HEK293T (cell line): ENCODE results near the gene TADA3.

ENCODE experiments used
- CTCF ChIA-PET: fragments of 350-600 bp; formaldehyde crosslinking; extraction: SDS; loops from one replicate; lab custom pipeline; 2021; ENCODE audit warnings: antibody characterized with exemption, inconsistent platforms; lab: Yijun Ruan, JAX
- POLR2A ChIA-PET: fragments of 350-600 bp; formaldehyde crosslinking; extraction: SDS; loops from one replicate; lab custom pipeline; 2020; ENCODE audit warnings: antibody characterized with exemption, inconsistent platforms; lab: Yijun Ruan, JAX
- DNase-seq: peaks from one replicate; pipeline ENCODE4 v3.0.0; 2012; ENCODE audit warnings: mixed read lengths; ENCODE audit errors: extremely low spot score
- ARNT ChIP-seq: fragments of 450-650 bp; IDR thresholded peaks from 2 replicates; pipeline ENCODE4 v1.6.1; 2017; ENCODE audit warnings: mild to moderate bottlenecking
- BHLHE40 ChIP-seq: fragments of 450-650 bp; IDR thresholded peaks from 2 replicates; pipeline ENCODE4 v1.6.1; 2016; ENCODE audit warnings: mild to moderate bottlenecking, moderate library complexity, borderline replicate concordance
- CTBP1 ChIP-seq: fragments of 450-650 bp; IDR thresholded peaks from 2 replicates; pipeline ENCODE4 v1.6.1; 2016; ENCODE audit warnings: borderline replicate concordance
- ELF4 ChIP-seq: fragments of 450-650 bp; IDR thresholded peaks from 2 replicates; pipeline ENCODE4 v1.6.1; 2017; ENCODE audit warnings: antibody characterized with exemption
- FOXA1 ChIP-seq: fragments of 450-650 bp; IDR thresholded peaks from 2 replicates; pipeline ENCODE4 v1.6.1; 2016; ENCODE audit warnings: mild to moderate bottlenecking
- FOXK2 ChIP-seq: fragments of 450-650 bp; IDR thresholded peaks from 2 replicates; pipeline ENCODE4 v1.6.1; 2016; ENCODE audit warnings: mild to moderate bottlenecking
- FOXM1 ChIP-seq: fragments of 450-650 bp; IDR thresholded peaks from 2 replicates; pipeline ENCODE4 v1.6.1; 2017; ENCODE audit warnings: mild to moderate bottlenecking, borderline replicate concordance
- HDGF ChIP-seq: fragments of 450-650 bp; IDR thresholded peaks from 2 replicates; pipeline ENCODE4 v1.6.1; 2017; ENCODE audit warnings: antibody characterized with exemption, borderline replicate concordance
- L3MBTL2 ChIP-seq: fragments of 450-650 bp; conservative IDR thresholded peaks from 2 replicates; pipeline ENCODE4 v1.6.1; 2016; ENCODE audit warnings: mild to moderate bottlenecking
- LEF1 ChIP-seq: fragments of 450-650 bp; IDR thresholded peaks from 2 replicates; pipeline ENCODE4 v1.6.1; 2017; ENCODE audit warnings: mild to moderate bottlenecking, borderline replicate concordance
- NFRKB ChIP-seq: fragments of 450-650 bp; IDR thresholded peaks from 2 replicates; pipeline ENCODE4 v1.6.1; 2016; ENCODE audit warnings: mild to moderate bottlenecking, moderate library complexity
- PKNOX1 ChIP-seq: fragments of 450-650 bp; IDR thresholded peaks from 2 replicates; pipeline ENCODE4 v1.6.1; 2016
- SP1 ChIP-seq: fragments of 450-650 bp; IDR thresholded peaks from 2 replicates; pipeline ENCODE4 v1.6.1; 2017
- SUZ12 ChIP-seq: fragments of 450-650 bp; IDR thresholded peaks from 2 replicates; pipeline ENCODE4 v1.6.1; 2016; ENCODE audit warnings: mild to moderate bottlenecking
- TARDBP ChIP-seq: fragments of 450-650 bp; IDR thresholded peaks from 2 replicates; pipeline ENCODE4 v1.6.1; 2016
- ZNF384 ChIP-seq: fragments of 450-650 bp; IDR thresholded peaks from 2 replicates; pipeline ENCODE4 v1.6.1; 2016

TADA3 gene

GRCh38 chr3:9732740-9733115, 59.5 kb downstream of the TADA3 start:
- ChIA-PET CTCF (interaction anchor here (1.6 kb wide), 1 partner anchor 16 kb away, joined by 3 read pairs; no protein-coding TSS in a partner anchor), POLR2A (interaction anchor here (2.6 kb wide), 1 partner anchor 16 kb away, joined by 35 read pairs; the partner anchor contains the start of gene OGG1)
- DNase-seq: no peak
- no peak for TF ChIP-seq BHLHE40
- TF ChIP-seq HDGF: no peak
- TF ChIP-seq FOXA1: no peak
- no peak for TF ChIP-seq LEF1
- no peak for TF ChIP-seq NFRKB
- no peak for TF ChIP-seq ZNF384
- no peak for TF ChIP-seq CTBP1
- TF ChIP-seq TARDBP: no peak
- no peak for TF ChIP-seq FOXK2
- TF ChIP-seq ELF4: no peak
- no peak for TF ChIP-seq FOXM1
- TF ChIP-seq SP1: no peak
- TF ChIP-seq PKNOX1: no peak
- TF ChIP-seq SUZ12: no peak
- TF ChIP-seq ARNT: no peak
- TF ChIP-seq L3MBTL2: no peak

DNA sequence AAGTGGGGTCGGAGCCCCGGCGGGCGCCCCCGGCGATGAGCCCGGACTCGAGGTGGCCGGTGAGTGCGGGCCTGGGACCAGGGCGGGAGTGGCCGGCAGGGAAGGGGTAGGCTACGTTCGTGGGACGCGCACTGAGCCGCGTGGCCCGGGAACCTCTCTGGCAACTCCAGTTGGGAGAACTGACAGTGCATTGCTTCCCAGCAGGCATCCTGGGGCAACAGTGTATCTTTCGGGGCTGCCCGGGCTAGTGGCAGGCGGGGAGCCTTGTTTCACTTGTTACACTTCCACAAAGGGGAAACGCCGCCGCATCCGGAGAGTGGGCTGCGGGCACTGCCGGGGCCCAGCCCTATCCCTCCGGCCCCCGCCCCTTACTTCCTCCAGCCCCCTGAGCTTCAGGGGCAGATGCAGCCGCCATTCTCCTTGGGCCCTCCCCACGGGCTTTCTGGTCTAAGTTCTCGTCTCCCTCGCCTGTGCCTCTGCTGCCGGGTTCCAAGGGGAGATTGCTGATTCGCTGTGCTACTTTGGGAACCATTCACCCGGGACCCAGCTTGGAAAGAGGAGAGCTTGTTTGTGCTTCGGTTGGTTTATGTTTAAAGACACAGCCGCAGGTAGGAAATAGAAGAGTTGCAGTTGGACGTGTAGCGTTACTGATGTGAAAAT, 60.1 kb downstream of the TADA3 start:
- no peak for TF ChIP-seq TARDBP
- no peak for TF ChIP-seq CTBP1
- no peak for TF ChIP-seq ZNF384
- TF ChIP-seq L3MBTL2: no peak
- TF ChIP-seq ELF4: no peak
- TF ChIP-seq BHLHE40: no peak
- TF ChIP-seq PKNOX1: no peak
- TF ChIP-seq FOXA1: no peak
- TF ChIP-seq NFRKB: no peak
- no peak for TF ChIP-seq SP1
- no peak for TF ChIP-seq SUZ12
- no peak for TF ChIP-seq HDGF
- CTCF ChIA-PET: interaction anchor here (0.9 to 1.6 kb wide), 2 partner anchors 17 to 18 kb away, joined by 3 read pairs; partner anchors contain the start of gene OGG1
- POLR2A ChIA-PET: interaction anchor here (2.0 to 2.6 kb wide), 2 partner anchors 17 to 38 kb away, joined by 10 to 35 read pairs; partner anchors contain the start of genes CAMK1 and OGG1
- peak; percentile 38 for DNase-seq

- CTCF ChIA-PET: interaction anchor here (0.7 to 0.9 kb wide), 2 partner anchors 18 to 202 kb away, joined by 3 read pairs; partner anchors contain the start of gene OGG1
- DNase-seq: peak; percentile 100
- TF ChIP-seq FOXM1 (peak; percentile 63; the same call in 1 of the 2 replicates), FOXK2 (no peak), SP1 (0 out of 2 replicates have a peak, but pooled peaks have one; percentile 8), L3MBTL2 (peak; percentile 89), LEF1 (peak; percentile 92; the same call in 1 of the 2 replicates)
- POLR2A ChIA-PET: interaction anchor here (0.5 to 2.6 kb wide), 6 partner anchors 11 to 241 kb away, joined by 3 to 35 read pairs (median 4); partner anchors contain the start of genes CAMK1 and OGG1
These were observed 60.8 kb downstream of the TADA3 start, which contains the start of gene BRPF1 for GRCh38 chr3:9731206-9732079. Gene BRPF1 (plus strand): TSS chr3:9731735. CDS start chr3:9734141, 2,406 bp downstream.

GRCh38 chr3:9730657-9731205, 61.5 kb downstream of the TADA3 start:
- peak; percentile 62 for TF ChIP-seq SP1
- no peak for TF ChIP-seq BHLHE40
- ChIA-PET POLR2A (interaction anchor here (0.9 to 2.0 kb wide), 5 partner anchors 10 to 82 kb away, joined by 3 to 10 read pairs (median 4); partner anchors contain the start of genes CAMK1 and OGG1), CTCF (interaction anchor here (0.7 kb wide), 1 partner anchor 201 kb away, joined by 3 read pairs; no protein-coding TSS in a partner anchor)
- peak; percentile 80 for DNase-seq
